ENCODE data around the gene MRPL50. TPM values are rescaled to one million over a fixed set of nuclear protein-coding genes. Genes with fewer than 3 reads are reported as not detected.

The MRPL50 gene
- total RNA-seq, 1 experiment from 2014 or later = 20.0 TPM

DNA sequence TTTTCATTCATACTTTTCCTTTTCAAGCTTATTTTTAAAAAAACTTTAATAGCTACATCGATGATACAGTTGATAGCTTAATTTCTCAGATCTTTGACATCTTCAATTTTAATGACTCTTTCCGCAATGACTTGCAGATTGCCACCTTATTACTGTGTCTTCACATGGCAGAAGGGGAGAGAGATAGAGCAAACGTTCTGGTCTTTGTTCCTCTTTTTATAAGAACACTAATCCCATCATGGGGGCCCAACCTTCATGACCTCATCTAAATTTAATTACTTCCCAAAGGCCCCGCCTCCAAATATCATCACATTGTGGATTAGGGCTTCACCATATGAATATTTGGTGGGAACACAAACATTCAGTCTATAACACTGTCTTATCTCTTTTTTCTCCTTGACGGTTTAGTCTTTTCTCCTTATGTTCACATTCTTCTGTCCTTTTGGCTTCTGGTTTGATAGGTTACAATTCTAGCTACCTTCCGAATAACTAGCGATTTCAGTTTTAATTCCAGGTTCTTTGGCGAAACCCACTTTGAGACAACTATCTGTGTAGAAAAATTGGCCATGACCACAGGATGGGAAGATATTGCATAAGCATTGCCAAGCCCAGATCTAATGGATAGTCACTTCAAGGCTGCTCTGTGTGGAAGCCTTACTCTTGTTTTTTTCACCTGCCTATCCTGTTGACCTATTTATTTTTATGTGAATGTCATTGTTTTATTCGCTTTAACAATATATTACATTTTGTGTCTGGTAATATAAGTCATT lies 5.3 kb upstream of the MRPL50 start:
- Histone ChIP-seq H3K23me2 (ENCODE audit: insufficient read length, low read depth, low read length, poor library complexity, severe bottlenecking) (peaks cover 3% of the 10 kb centered on the region), H3K9ac (ENCODE audit: extremely low read depth, insufficient read length, low read length) (no peak overlapping the region), H2BK20ac (ENCODE audit: low read depth, low read length, poor library complexity, severe bottlenecking) (no peak overlapping the region), H3T11ph (ENCODE audit: low read length) (no peak overlapping the region), H3K79me1 (ENCODE audit: insufficient read depth, low read depth, low read length, poor library complexity, severe bottlenecking) (peaks cover 7% of the 10 kb centered on the region), H3K27ac (ENCODE audit: insufficient read length, low read depth, low read length) (no peak overlapping the region), H2AK5ac (ENCODE audit: insufficient read length, low read length) (no peak overlapping the region), H3K56ac (ENCODE audit: insufficient read length, low read depth, low read length) (no peak overlapping the region), H3K79me2 (ENCODE audit: insufficient read depth, low read length) (peaks cover 2% of the 10 kb centered on the region; the same call in 1 of the 2 replicates), H3K27me3 (ENCODE audit: insufficient read depth, low read length) (no peaks in the 10 kb centered on the region), H2BK120ac (ENCODE audit: low read depth, low read length, poor library complexity, severe bottlenecking) (no peak overlapping the region), H3K23ac (ENCODE audit: insufficient read length, low read depth, low read length) (no peak overlapping the region), H3K14ac (ENCODE audit: insufficient read depth, low read length) (no peak overlapping the region), H3K4me2 (ENCODE audit: insufficient read depth, insufficient read length, low read length) (no peak overlapping the region), H3K18ac (ENCODE audit: insufficient read length, low read depth, low read length) (no peak overlapping the region), H4K8ac (replicated peaks; ENCODE audit: insufficient read length, low read depth, low read length) (no peak overlapping the region), H3K9me3 (ENCODE audit: control insufficient read depth, low read depth, low read length) (peaks cover 23% of the 10 kb centered on the region), H4K5ac (ENCODE audit: insufficient read length, low read depth, low read length) (no peak overlapping the region), H3K4ac (ENCODE audit: low read depth, low read length) (no peak overlapping the region), H2BK15ac (ENCODE audit: low read depth, low read length) (no peak overlapping the region), H2BK5ac (ENCODE audit: insufficient read length, low read length) (no peak overlapping the region), H2AFZ (ENCODE audit: low read length) (no peak overlapping the region), H4K91ac (ENCODE audit: insufficient read length, low read depth, low read length) (no peak overlapping the region), H2BK12ac (ENCODE audit: insufficient read length, low read depth, low read length) (no peak overlapping the region), H4K20me1 (ENCODE audit: control insufficient read depth, insufficient read depth, insufficient read length) (peaks cover 2% of the 10 kb centered on the region), H3K4me1 (ENCODE audit: insufficient read depth, low read length) (no peaks in the 10 kb centered on the region)
- Mint-ChIP-seq H3K27me3 (ENCODE audit: low read depth) (no peaks in the 10 kb centered on the region; the same call in none of the 2 replicates), H3K4me3 (no peak overlapping the region), H3K4me1 (peaks cover 9 to 15% of the 10 kb centered on the region in 2 experiments), H3K36me3 (ENCODE audit: insufficient read depth in 1 of 3, low read depth in 3 of 3) (peaks cover 79 to 86% (median 83%) of the 10 kb centered on the region in 3 experiments), H3K27ac (no peak overlapping the region), H3K9me3 (peaks cover 40 to 48% of the 10 kb centered on the region in 2 experiments)
- TF ChIP-seq, protein P1, sequence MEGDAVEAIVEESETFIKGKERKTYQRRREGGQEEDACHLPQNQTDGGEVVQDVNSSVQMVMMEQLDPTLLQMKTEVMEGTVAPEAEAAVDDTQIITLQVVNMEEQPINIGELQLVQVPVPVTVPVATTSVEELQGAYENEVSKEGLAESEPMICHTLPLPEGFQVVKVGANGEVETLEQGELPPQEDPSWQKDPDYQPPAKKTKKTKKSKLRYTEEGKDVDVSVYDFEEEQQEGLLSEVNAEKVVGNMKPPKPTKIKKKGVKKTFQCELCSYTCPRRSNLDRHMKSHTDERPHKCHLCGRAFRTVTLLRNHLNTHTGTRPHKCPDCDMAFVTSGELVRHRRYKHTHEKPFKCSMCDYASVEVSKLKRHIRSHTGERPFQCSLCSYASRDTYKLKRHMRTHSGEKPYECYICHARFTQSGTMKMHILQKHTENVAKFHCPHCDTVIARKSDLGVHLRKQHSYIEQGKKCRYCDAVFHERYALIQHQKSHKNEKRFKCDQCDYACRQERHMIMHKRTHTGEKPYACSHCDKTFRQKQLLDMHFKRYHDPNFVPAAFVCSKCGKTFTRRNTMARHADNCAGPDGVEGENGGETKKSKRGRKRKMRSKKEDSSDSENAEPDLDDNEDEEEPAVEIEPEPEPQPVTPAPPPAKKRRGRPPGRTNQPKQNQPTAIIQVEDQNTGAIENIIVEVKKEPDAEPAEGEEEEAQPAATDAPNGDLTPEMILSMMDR (conservative IDR thresholded peaks at IDR 0.05) = no peak
- no CpG with 5 or more reads among the region's 9 CpGs for WGBS (ENCODE audit: extremely low coverage, insufficient read length, low lambda C conversion rate)
- DNase-seq = no peak

Data from H9 (cell line).